GM21447 (cell line): Measurements from ENCODE around the gene APEX1.
"Not testable (repeated sequence)": the region's sequence is repeated elsewhere in the genome, so short reads cannot be mapped to it uniquely, and the experiment has no call there.

Source experiments
- ATAC-seq: cut with Tn5 transposase; IDR thresholded peaks from one replicate; pipeline ENCODE4 v1.9.1; 2021; ENCODE audit not compliant: unreplicated experiment

APEX1 gene

GRCh38 chr14:20472536-20473169 is 17.6 kb downstream of the APEX1 start:
- no peak for ATAC-seq

GRCh38 chr14:20476776-20477175 is 21.8 kb downstream of the APEX1 start:
- no peak for ATAC-seq

GRCh38 chr14:20477211-20477876 is 22.3 kb downstream of the APEX1 start:
- ATAC-seq: no peak

- ATAC-seq: no peak
Observed at GRCh38 chr14:20478894-20479293, 23.9 kb downstream of the APEX1 start.

GRCh38 chr14:20482382-20482781 is 27.4 kb downstream of the APEX1 start:
- no peak for ATAC-seq

- ATAC-seq: no peak
Observed at GRCh38 chr14:20485900-20486299, 30.9 kb downstream of the APEX1 start.

GRCh38 chr14:20486684-20487395 is 31.8 kb downstream of the APEX1 start:
- no peak for ATAC-seq

GRCh38 chr14:20487396-20487725 is 32.3 kb downstream of the APEX1 start:
- ATAC-seq: no peak

- ATAC-seq: peak; percentile 64
Observed at GRCh38 chr14:20489093-20489994, 34.3 kb downstream of the APEX1 start.

- no peak for ATAC-seq
Observed at GRCh38 chr14:20490563-20490962, 35.5 kb downstream of the APEX1 start.

- no peak for ATAC-seq
Observed at GRCh38 chr14:20492486-20492885, 37.5 kb downstream of the APEX1 start.

GRCh38 chr14:20493634-20494033 is 38.6 kb downstream of the APEX1 start:
- ATAC-seq: no peak

GRCh38 chr14:20494935-20495766 is 40.1 kb downstream of the APEX1 start:
- ATAC-seq: no peak

GRCh38 chr14:20498622-20499021 is 43.6 kb downstream of the APEX1 start:
- no peak for ATAC-seq

GRCh38 chr14:20499108-20499507 is 44.1 kb downstream of the APEX1 start:
- ATAC-seq: no peak

GRCh38 chr14:20499881-20500280 is 44.9 kb downstream of the APEX1 start:
- no peak for ATAC-seq

- no peak for ATAC-seq
Observed at GRCh38 chr14:20501346-20501745, 46.3 kb downstream of the APEX1 start.

GRCh38 chr14:20503898-20504297 is 48.9 kb downstream of the APEX1 start:
- no peak for ATAC-seq

- not testable (repeated sequence) for ATAC-seq
Observed at GRCh38 chr14:20506276-20506675, 51.2 kb downstream of the APEX1 start.

- ATAC-seq: not testable (repeated sequence)
Observed at GRCh38 chr14:20506752-20507151, 51.7 kb downstream of the APEX1 start.
